ENCODE data around the gene TNP2. TPM values are rescaled to one million over a fixed set of nuclear protein-coding genes. Genes with fewer than 3 reads are reported as not detected.

Gene TNP2
- total and polyA plus RNA-seq, 2 of the 4 experiments (the other 2 are of a cell fraction): not detected

GRCh38 chr16:11254913-11255736 is 14.0 kb downstream of the TNP2 start (continued):
- no peak; the same call in 1 of the 2 replicates for TF ChIP-seq RAD21 (IDR thresholded peaks at IDR 0.05; ENCODE audit: low read length)
- TF ChIP-seq, protein P1, sequence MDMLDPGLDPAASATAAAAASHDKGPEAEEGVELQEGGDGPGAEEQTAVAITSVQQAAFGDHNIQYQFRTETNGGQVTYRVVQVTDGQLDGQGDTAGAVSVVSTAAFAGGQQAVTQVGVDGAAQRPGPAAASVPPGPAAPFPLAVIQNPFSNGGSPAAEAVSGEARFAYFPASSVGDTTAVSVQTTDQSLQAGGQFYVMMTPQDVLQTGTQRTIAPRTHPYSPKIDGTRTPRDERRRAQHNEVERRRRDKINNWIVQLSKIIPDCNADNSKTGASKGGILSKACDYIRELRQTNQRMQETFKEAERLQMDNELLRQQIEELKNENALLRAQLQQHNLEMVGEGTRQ (IDR thresholded peaks at IDR 0.05; ENCODE audit: low read depth, low read length): no peak
